ENCODE data around the gene ZNF664. TPM values are rescaled to one million over a fixed set of nuclear protein-coding genes. Genes with fewer than 3 reads are reported as not detected.
A peak's percentile ranks its signal among the peaks of the same experiment; 100 is the strongest.

The ZNF664 gene
- total and polyA plus RNA-seq, 2 of the 13 experiments (the other 11 are each of a cell fraction or from before 2014, with no cell fraction given): 43.9 to 56.5 TPM

- in situ Hi-C loops (cut with HindIII; ENCODE audit: extremely low pct_ligation_motif_present, low pct_unique_long_range_greater_than_20kb) (no loop called here), intact Hi-C loops (cut with micrococcal nuclease; ENCODE audit: unreplicated experiment) (no loop called here)
- POLR2A ChIA-PET: no interaction called here
- no peaks in the 10 kb centered on the region for H3K4me1 ChIP-seq (ENCODE audit: insufficient read depth, low read length)
- ATAC-seq (no peak), DNase-seq (ENCODE audit: low spot score) (no peak), FAIRE-seq (no peak)
- no peak overlapping the region for H3K9ac ChIP-seq (ENCODE audit: insufficient read depth, low read depth, low read length)
- H3K36me3 ChIP-seq (replicated peaks in 1 of 2; ENCODE audit: control insufficient read depth in 1 of 2, insufficient read depth in 2 of 2, low read length in 2 of 2): peaks cover 11 to 29% of the 10 kb centered on the region in 2 experiments; a peak in 3 of 5 replicates
- 94% methylated on average over 11 of the region's 13 CpGs for WGBS (ENCODE audit: low lambda C conversion rate)
- no peak overlapping the region for H2AFZ ChIP-seq (ENCODE audit: low read length)
- no peaks in the 10 kb centered on the region for H3K79me2 ChIP-seq (ENCODE audit: insufficient read depth, low read length)
- no peak for TF ChIP-seq AHDC1 (CRISPR knock-in tag; IDR thresholded peaks at IDR 0.05; ENCODE audit: borderline replicate concordance)
- TF ChIP-seq TCF12 (IDR thresholded peaks at IDR 0.05): no peak
- TF ChIP-seq TCF12 (CRISPR knock-in tag; IDR thresholded peaks at IDR 0.05): no peak
- TF ChIP-seq HMG20B (CRISPR knock-in tag; conservative IDR thresholded peaks at IDR 0.05): no peak
- TF ChIP-seq RBM22 (optimal IDR thresholded peaks at IDR 0.05; ENCODE audit: low read length): peak; percentile 52
- TF ChIP-seq NFE2 (CRISPR knock-in tag; IDR thresholded peaks at IDR 0.05): no peak
- no peak for TF ChIP-seq PCBP2 (optimal IDR thresholded peaks at IDR 0.05; ENCODE audit: low read depth, low read length, poor library complexity, severe bottlenecking)
- TF ChIP-seq KAT8 (CRISPR knock-in tag; IDR thresholded peaks at IDR 0.05): no peak
- peak; percentile 38 for TF ChIP-seq AGO2 (optimal IDR thresholded peaks at IDR 0.05; ENCODE audit: low read depth, low read length)
- H3K27ac ChIP-seq (ENCODE audit: extremely low read length, insufficient read depth, low read length): no peak overlapping the region
- no peaks in the 10 kb centered on the region for H3K9me3 ChIP-seq (ENCODE audit: low read length)
- no peak overlapping the region for H3K4me3 ChIP-seq (replicated peaks in 1 of 3; ENCODE audit: insufficient read depth in 1 of 3, low read depth in 2 of 3, low read length in 3 of 3)
- BruUV-seq (replicated peaks): no TSS peak
- no peak overlapping the region for H3K4me2 ChIP-seq (ENCODE audit: low read depth, low read length)
- no peaks in the 10 kb centered on the region for H3K27me3 ChIP-seq (ENCODE audit: control insufficient read depth in 1 of 2, insufficient read depth in 2 of 2, low read length in 2 of 2)
- H4K20me1 ChIP-seq (ENCODE audit: insufficient read depth, low read length): no peaks in the 10 kb centered on the region
- CTCF ChIA-PET (ENCODE audit: low intra/inter-chr PET ratio, low total read pairs): no interaction called here
These were observed 42.8 kb downstream of the ZNF664 start for GRCh38 chr12:124015494-124016461.
